Activated T-helper 17 cell treated with anti-CD3 and anti-CD28 coated beads, Interleukin-2, amount 50 U/mL, for 72 hours (primary cell): ENCODE data around the gene PRKX. TPM values are rescaled to one million over a fixed set of nuclear protein-coding genes. Genes with fewer than 3 reads are reported as not detected.
"Not testable (repeated sequence)": the region's sequence is repeated elsewhere in the genome, so short reads cannot be mapped to it uniquely, and the experiment has no call there.

ENCODE experiments used
- ATAC-seq: fragments of 150-1000 bp; cut with Tn5 transposase; replicated peaks from 2 replicates; pipeline ENCODE4 v1.10.0; 2021; ENCODE audit warnings: mild to moderate bottlenecking, moderate library complexity
- H3K27ac Mint-ChIP-seq: one replicate; pipeline ENCODE4 v1.8.0; 2022; ENCODE audit warnings: mixed read lengths
- H3K27me3 Mint-ChIP-seq: one replicate; pipeline ENCODE4 v1.8.0; 2022; ENCODE audit warnings: mixed read lengths
- H3K36me3 Mint-ChIP-seq: one replicate; pipeline ENCODE4 v1.8.0; 2022; ENCODE audit warnings: low read depth, mild to moderate bottlenecking, mixed read lengths
- H3K4me1 Mint-ChIP-seq: one replicate; pipeline ENCODE4 v1.8.0; 2022; ENCODE audit warnings: mixed read lengths
- H3K4me3 Mint-ChIP-seq: one replicate; pipeline ENCODE4 v1.8.0; 2022; ENCODE audit warnings: mild to moderate bottlenecking, mixed read lengths
- H3K9me3 Mint-ChIP-seq: one replicate; pipeline ENCODE4 v1.8.0; 2022; ENCODE audit warnings: mixed read lengths
- total RNA-seq, 2 donors: library from RNA; stranded (reverse); gene quantifications; one replicate each; pipeline ENCODE4 v1.2.3, GENCODE V29; 2022

PRKX gene
- total RNA-seq, 2 donors from 2014 or later, result 64.8 to 69.8 TPM

DNA sequence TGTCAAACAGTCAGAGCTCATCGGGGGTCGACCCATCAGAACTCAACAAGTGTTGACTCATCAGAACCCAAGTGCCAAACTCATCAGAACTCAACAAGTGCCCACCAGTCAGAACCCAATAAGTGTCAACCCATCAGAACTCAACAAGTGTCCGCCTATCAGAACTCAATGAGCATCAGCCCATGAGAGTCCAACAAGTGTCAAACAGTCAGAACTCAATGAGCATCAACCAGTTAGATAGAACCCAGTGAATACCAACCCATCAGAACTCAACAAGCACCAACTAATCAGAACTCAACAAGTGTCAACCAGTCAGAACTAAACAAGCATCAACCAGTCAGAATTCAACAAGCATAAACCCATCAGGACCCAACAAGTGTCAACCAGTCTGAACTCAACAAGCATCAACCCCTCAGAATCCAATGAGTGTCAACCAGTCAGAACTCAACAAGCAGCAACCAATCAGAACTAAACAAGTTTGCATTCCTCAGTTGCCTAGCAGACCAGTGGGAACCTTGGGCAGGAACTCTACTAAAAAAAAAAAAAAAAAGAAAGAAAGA lies 115.3 kb downstream of the PRKX start:
- Mint-ChIP-seq H3K4me1 (peaks cover 4% of the 10 kb centered on the region), H3K4me3 (no peak overlapping the region), H3K27ac (no peak overlapping the region), H3K36me3 (no peaks in the 10 kb centered on the region), H3K9me3 (peaks cover 3% of the 10 kb centered on the region), H3K27me3 (no peaks in the 10 kb centered on the region)
- ATAC-seq, result no peak

DNA sequence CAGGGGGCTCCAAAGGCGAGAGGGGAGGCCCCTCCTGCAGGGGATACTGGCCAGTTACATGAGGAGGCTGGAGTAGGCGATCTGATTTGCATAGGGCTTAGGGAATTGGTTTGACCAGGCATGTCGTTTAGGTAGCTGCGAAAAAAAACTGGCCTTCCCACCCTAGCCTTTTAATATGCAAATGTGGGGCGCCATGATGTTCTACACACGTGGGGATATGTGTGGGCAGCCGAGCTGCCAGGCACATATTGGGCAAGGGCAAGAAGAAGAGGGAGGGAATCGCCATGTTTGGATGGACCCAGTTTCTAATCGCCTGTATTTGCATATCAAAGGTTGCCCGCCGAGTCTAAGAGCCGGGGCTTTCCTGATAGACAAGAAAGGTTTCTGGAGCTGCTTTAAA lies 121.3 kb downstream of the PRKX start:
- Mint-ChIP-seq H3K27me3 (no peaks in the 10 kb centered on the region), H3K9me3 (no peaks in the 10 kb centered on the region), H3K4me3 (no peak overlapping the region), H3K27ac (no peak overlapping the region), H3K36me3 (no peaks in the 10 kb centered on the region), H3K4me1 (no peaks in the 10 kb centered on the region)
- ATAC-seq, result no peak

DNA sequence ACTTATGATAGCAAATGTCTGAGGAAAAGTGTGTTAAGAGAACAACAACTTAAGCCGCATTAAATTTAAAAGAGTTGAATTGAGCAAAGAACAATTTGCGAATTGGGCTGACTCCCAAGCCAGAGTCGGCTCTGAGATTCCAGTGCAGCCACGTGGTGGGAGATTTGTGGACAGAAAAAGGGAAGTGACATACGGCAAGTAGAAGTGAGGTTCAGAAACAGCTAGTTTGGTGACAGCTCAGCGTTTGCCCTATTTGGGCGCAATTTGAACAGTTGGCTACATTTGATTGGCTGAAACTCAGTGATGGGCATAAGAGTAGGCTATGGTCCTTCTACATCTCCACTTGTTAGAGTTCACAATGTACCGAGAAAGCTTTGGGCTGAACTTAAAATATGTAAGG lies 124.0 kb downstream of the PRKX start:
- H3K36me3 Mint-ChIP-seq, result no peaks in the 10 kb centered on the region
- no peaks in the 10 kb centered on the region for H3K9me3 Mint-ChIP-seq
- H3K27ac Mint-ChIP-seq, result no peak overlapping the region
- H3K27me3 Mint-ChIP-seq, result no peaks in the 10 kb centered on the region
- no peak for ATAC-seq
- peaks cover 3% of the 10 kb centered on the region for H3K4me1 Mint-ChIP-seq
- H3K4me3 Mint-ChIP-seq, result no peak overlapping the region

DNA sequence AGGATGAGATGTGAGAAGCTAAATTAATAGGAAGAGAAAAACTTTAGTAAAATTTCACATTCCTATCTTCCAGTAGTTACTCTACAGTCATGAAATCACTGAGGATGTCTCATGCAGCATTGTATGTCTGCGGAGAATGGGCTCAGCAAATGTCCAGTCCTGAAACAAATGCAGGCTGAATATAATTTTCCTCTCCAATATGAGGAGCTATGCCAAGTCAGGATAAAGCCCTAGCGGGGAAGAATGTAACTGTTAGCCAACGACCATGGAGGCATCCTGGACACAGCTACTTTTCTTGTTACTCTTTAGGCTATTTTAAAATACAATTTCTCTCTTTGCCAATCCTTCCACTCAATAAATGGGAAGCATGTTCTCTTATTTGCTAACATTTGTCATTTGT lies 127.7 kb downstream of the PRKX start:
- H3K27me3 Mint-ChIP-seq, result no peaks in the 10 kb centered on the region
- H3K36me3 Mint-ChIP-seq, result no peaks in the 10 kb centered on the region
- no peak overlapping the region for H3K4me3 Mint-ChIP-seq
- no peak for ATAC-seq
- no peaks in the 10 kb centered on the region for H3K9me3 Mint-ChIP-seq
- H3K4me1 Mint-ChIP-seq, result peaks cover 7% of the 10 kb centered on the region
- H3K27ac Mint-ChIP-seq, result no peak overlapping the region

DNA sequence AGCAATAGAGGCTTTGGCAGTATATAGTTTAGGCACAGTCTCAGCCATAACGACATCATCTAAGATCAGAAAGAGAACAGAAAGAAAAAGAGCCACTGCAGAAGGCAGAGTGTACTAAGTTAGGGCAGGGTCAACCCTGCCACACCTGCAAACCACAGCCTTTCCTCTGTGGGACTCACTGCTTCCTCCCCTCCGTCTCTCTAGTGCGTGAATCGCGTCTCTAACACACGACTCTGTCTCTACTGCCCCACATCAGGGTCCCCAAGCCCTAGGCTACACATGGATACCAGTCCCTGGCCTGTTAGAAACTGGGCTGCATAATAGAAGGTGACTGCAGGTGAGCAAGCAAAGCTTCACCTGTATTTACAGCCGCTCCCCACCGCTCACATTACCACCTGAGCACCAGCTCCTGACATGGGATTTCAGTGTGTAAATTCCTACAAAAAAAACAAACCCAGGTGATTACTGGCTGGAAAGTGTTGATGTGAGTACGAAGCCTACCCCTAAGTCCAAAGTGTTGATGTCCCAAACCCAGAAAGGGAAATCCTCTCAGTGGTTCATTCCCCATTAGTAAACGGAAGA lies 128.9 kb downstream of the PRKX start:
- H3K36me3 Mint-ChIP-seq, result no peaks in the 10 kb centered on the region
- no peak for ATAC-seq
- no peaks in the 10 kb centered on the region for H3K27me3 Mint-ChIP-seq
- H3K4me1 Mint-ChIP-seq, result peaks cover 7% of the 10 kb centered on the region
- H3K27ac Mint-ChIP-seq, result no peak overlapping the region
- no peaks in the 10 kb centered on the region for H3K9me3 Mint-ChIP-seq
- no peak overlapping the region for H3K4me3 Mint-ChIP-seq

DNA sequence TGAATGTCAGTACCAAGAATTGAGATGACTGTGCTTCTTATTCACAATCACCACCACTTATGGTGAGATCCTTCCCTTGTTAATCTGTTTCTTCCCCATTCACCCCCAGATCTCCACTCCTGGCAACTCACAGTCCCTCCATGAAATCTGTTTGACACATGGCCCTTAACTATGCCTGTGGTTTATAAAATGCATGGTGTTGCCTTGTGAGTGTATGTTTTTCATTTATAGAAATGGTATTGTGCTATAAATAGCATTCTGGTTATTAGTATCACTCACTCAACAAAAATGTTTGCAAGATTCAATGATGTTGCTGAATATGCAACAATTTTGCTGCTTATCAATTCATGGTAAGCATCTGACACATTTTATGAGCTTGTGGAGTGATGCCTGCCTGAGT lies 131.0 kb downstream of the PRKX start:
- H3K9me3 Mint-ChIP-seq, result no peaks in the 10 kb centered on the region
- no peaks in the 10 kb centered on the region for H3K27me3 Mint-ChIP-seq
- ATAC-seq, result no peak
- no peak overlapping the region for H3K4me3 Mint-ChIP-seq
- peaks cover 7% of the 10 kb centered on the region for H3K4me1 Mint-ChIP-seq
- no peaks in the 10 kb centered on the region for H3K36me3 Mint-ChIP-seq
- H3K27ac Mint-ChIP-seq, result no peak overlapping the region

DNA sequence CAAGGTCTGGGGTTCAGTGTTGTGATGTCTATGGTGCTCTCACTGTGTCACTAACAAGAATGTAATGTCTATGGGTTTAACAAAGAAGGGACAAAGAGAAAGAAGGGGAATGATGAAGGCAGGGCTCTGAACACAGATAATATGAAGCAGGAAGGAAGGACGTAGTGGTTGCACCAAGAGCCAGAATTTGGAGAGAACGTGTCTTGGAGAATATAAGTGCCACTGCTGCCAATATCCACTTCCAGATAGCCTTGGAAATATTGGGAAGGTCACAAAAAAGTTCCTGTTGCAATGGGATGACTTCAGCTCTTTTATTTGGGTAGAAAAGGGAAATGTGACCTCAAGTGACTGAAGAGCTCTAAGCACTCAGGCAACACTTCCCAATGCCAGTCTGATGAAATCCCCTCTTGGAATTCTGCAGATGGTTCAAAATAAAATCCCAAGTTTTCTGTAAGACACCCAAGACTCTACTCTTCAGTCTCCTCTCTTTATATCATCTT lies 131.8 kb downstream of the PRKX start:
- H3K27me3 Mint-ChIP-seq, result no peaks in the 10 kb centered on the region
- H3K27ac Mint-ChIP-seq, result no peak overlapping the region
- ATAC-seq, result no peak
- no peaks in the 10 kb centered on the region for H3K36me3 Mint-ChIP-seq
- H3K4me3 Mint-ChIP-seq, result no peak overlapping the region
- no peaks in the 10 kb centered on the region for H3K9me3 Mint-ChIP-seq
- H3K4me1 Mint-ChIP-seq, result peaks cover 7% of the 10 kb centered on the region

DNA sequence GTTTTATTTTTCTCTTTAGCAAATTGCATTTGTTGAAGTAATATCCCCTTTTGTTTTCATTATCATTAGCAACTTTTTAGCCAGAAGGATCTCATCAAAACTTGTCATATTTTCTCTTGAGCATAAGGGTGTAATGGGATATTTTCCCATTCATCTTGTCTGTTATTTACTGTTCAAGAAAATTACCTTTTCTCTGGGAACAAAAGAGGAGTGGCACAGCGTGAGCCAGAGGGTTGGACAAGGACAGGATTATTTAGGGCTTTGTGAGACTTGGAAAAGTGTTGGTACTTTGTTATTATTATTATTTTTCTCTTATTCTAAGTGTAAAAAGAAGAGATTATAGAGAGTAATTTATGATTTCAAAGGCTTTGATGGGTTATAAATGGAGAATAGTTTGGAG lies 135.9 kb downstream of the PRKX start:
- Mint-ChIP-seq H3K36me3 (no peaks in the 10 kb centered on the region), H3K27me3 (no peaks in the 10 kb centered on the region), H3K4me1 (no peaks in the 10 kb centered on the region), H3K27ac (no peak overlapping the region), H3K4me3 (no peak overlapping the region), H3K9me3 (no peaks in the 10 kb centered on the region)
- ATAC-seq, result no peak

DNA sequence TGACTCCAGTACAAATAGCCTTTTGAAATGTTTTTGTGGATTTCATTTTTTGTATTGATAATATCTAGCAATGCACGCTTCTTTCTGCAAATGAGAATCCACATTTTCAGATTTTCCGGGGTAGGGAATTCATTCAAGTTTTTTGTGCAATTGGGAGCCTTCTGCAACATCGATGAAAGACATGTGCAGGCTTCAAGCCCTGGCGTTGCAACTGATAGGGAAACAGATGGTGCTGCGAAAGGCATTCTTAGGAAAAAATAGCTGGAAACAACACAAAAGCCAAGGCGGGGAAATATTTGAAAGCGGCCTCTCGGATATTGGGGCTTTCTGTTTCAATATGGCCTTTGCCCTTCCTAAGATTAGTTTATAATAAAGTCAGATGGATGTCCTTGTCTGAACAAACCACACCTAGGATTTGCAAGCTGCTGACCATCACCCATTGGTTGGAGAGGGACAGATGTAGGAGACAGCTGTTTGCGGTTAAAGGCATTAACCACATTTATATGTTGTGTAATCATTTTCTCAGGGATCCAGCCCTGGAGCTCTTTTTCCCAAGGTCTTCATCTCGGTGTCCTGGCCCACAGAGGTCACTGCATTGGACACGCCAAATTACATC lies 136.5 kb downstream of the PRKX start:
- H3K4me3 Mint-ChIP-seq, result no peak overlapping the region
- H3K27me3 Mint-ChIP-seq, result no peaks in the 10 kb centered on the region
- no peaks in the 10 kb centered on the region for H3K9me3 Mint-ChIP-seq
- H3K4me1 Mint-ChIP-seq, result no peaks in the 10 kb centered on the region
- no peaks in the 10 kb centered on the region for H3K36me3 Mint-ChIP-seq
- no peak overlapping the region for H3K27ac Mint-ChIP-seq
- ATAC-seq, result no peak

DNA sequence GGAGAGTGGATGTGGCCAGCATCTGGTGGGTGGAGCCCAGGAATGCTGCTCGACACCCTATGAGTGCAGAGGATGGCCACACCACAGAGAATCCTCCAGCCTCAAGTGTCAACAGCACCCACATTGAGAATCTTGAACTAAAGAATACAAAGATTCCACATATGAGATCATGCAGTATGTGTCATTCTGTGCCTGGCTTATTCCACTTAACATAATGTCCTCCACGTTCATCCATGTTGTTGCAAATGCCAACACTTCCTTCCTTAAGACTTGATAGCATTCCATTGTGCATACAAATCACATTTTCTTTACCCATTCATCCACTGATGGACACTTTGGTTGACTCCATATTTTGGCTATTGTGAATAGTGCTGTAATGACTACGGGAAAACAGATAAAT lies 145.8 kb downstream of the PRKX start:
- no peaks in the 10 kb centered on the region for H3K36me3 Mint-ChIP-seq
- H3K4me1 Mint-ChIP-seq, result no peaks in the 10 kb centered on the region
- no peaks in the 10 kb centered on the region for H3K27me3 Mint-ChIP-seq
- no peak for ATAC-seq
- H3K4me3 Mint-ChIP-seq, result no peak overlapping the region
- H3K9me3 Mint-ChIP-seq, result no peaks in the 10 kb centered on the region
- H3K27ac Mint-ChIP-seq, result no peak overlapping the region

DNA sequence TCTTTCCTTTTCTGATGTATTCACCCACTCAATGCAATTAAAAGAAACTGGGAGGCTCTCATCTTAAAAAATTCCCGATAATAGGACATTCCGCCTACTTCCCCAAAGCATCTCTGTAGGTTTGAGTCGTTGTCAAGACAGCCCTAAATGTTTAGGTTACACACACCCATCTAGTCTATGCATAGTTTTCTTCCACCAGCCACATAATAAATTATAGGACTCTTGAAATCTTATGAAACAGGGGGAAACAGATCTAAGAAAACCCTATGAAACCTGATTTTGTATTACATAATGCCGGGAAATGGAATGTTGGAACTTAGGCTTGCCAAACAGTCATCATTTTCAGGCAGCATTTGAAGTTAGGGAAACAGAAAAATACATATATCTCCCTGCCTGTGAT lies 150.0 kb downstream of the PRKX start:
- H3K27me3 Mint-ChIP-seq, result no peaks in the 10 kb centered on the region
- H3K36me3 Mint-ChIP-seq, result no peaks in the 10 kb centered on the region
- H3K4me1 Mint-ChIP-seq, result no peaks in the 10 kb centered on the region
- no peak for ATAC-seq
- H3K9me3 Mint-ChIP-seq, result no peaks in the 10 kb centered on the region
- H3K4me3 Mint-ChIP-seq, result no peak overlapping the region
- no peak overlapping the region for H3K27ac Mint-ChIP-seq

DNA sequence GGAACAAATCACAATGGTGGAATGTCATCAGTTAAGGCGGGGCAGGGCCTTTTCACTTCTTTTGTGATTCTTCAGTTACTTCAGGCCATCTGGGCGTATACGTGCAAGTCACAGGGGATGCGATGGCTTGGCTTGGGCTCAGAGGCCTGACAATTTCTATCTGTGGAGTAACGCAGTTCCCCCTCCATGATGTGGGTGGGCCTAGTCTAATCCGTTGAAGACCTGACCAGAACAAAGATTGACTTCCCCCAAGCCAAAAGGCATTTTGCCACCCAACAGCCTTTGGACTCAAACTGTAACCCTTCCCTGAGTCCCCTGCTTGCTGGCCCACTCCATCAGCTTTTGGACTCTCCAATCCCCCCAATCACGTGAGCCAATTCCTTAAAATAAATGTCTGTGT lies 153.4 kb downstream of the PRKX start:
- H3K27ac Mint-ChIP-seq, H3K36me3 Mint-ChIP-seq, ATAC-seq, H3K4me1 Mint-ChIP-seq, H3K27me3 Mint-ChIP-seq, H3K9me3 Mint-ChIP-seq, H3K4me3 Mint-ChIP-seq: not testable (repeated sequence)
